ENCODE data around the gene ERC1. TPM values are rescaled to one million over a fixed set of nuclear protein-coding genes. Genes with fewer than 3 reads are reported as not detected.
"Not testable (repeated sequence)": the region's sequence is repeated elsewhere in the genome, so short reads cannot be mapped to it uniquely, and the experiment has no call there.

ERC1 gene
- total RNA-seq, 2 donors from 2014 or later = 18.9 to 72.9 TPM

- 46% methylated on average over 2 of the region's 2 CpGs for WGBS
- Histone ChIP-seq H3K27me3 (replicated peaks; ENCODE audit: insufficient read depth) (no peaks in the 10 kb centered on the region), H3K36me3 (no peaks in the 10 kb centered on the region), H3K4me3 (no peak overlapping the region), H3K9me3 (no peaks in the 10 kb centered on the region), H3K4me1 (replicated peaks) (no peaks in the 10 kb centered on the region), H3K27ac (no peak overlapping the region)
- TF ChIP-seq POLR2A (IDR thresholded peaks at IDR 0.05) = no peak
- no peak for TF ChIP-seq CTCF (IDR thresholded peaks at IDR 0.05)
- no peak for TF ChIP-seq POLR2AphosphoS5 (IDR thresholded peaks at IDR 0.05)
- intact Hi-C loops (cut with DNase I) = no loop called here
- DNase-seq (ENCODE audit: low spot score) = no peak
These were observed 255.6 kb downstream of the ERC1 start for GRCh38 chr12:1246637-1247036.

GRCh38 chr12:1250641-1251040, 259.6 kb downstream of the ERC1 start:
- TF ChIP-seq POLR2AphosphoS5 (IDR thresholded peaks at IDR 0.05) (no peak), POLR2A (IDR thresholded peaks at IDR 0.05) (no peak), CTCF (IDR thresholded peaks at IDR 0.05) (no peak)
- WGBS = 41% methylated on average over 3 of the region's 3 CpGs
- no peaks in the 10 kb centered on the region for H3K27me3 ChIP-seq (replicated peaks; ENCODE audit: insufficient read depth)
- H3K4me3 ChIP-seq = no peak overlapping the region
- no peaks in the 10 kb centered on the region for H3K9me3 ChIP-seq
- H3K27ac ChIP-seq = no peak overlapping the region
- no peaks in the 10 kb centered on the region for H3K36me3 ChIP-seq
- intact Hi-C loops (cut with DNase I) = no loop called here
- DNase-seq (ENCODE audit: low spot score) = no peak
- no peaks in the 10 kb centered on the region for H3K4me1 ChIP-seq (replicated peaks)

GRCh38 chr12:1252758-1253157, 261.7 kb downstream of the ERC1 start:
- Histone ChIP-seq H3K36me3 (no peaks in the 10 kb centered on the region), H3K27ac (no peak overlapping the region), H3K4me3 (no peak overlapping the region), H3K9me3 (no peaks in the 10 kb centered on the region), H3K4me1 (replicated peaks) (no peaks in the 10 kb centered on the region), H3K27me3 (replicated peaks; ENCODE audit: insufficient read depth) (no peaks in the 10 kb centered on the region)
- TF ChIP-seq POLR2AphosphoS5 (IDR thresholded peaks at IDR 0.05) = no peak
- intact Hi-C loops (cut with DNase I) = no loop called here
- DNase-seq (ENCODE audit: low spot score) = no peak
- WGBS = 27% methylated on average over 2 of the region's 2 CpGs

- H3K4me1 ChIP-seq (replicated peaks); DNase-seq (ENCODE audit: low spot score); H3K9me3 ChIP-seq; H3K27me3 ChIP-seq (replicated peaks; ENCODE audit: insufficient read depth); intact Hi-C loops (cut with DNase I); H3K4me3 ChIP-seq; H3K27ac ChIP-seq; H3K36me3 ChIP-seq: not testable (repeated sequence)
- 96% methylated on average over 6 of the region's 6 CpGs for WGBS
These were observed 264.1 kb downstream of the ERC1 start for GRCh38 chr12:1255125-1255524.

GRCh38 chr12:1255854-1256253, 264.8 kb downstream of the ERC1 start:
- not testable (repeated sequence) for DNase-seq (ENCODE audit: low spot score)

GRCh38 chr12:1256285-1256684, 265.3 kb downstream of the ERC1 start:
- Histone ChIP-seq H3K4me3 (no peak overlapping the region), H3K27ac (no peak overlapping the region), H3K4me1 (replicated peaks) (no peaks in the 10 kb centered on the region), H3K36me3 (no peaks in the 10 kb centered on the region), H3K9me3 (no peaks in the 10 kb centered on the region), H3K27me3 (replicated peaks; ENCODE audit: insufficient read depth) (no peaks in the 10 kb centered on the region)
- 99% methylated on average over 2 of the region's 2 CpGs for WGBS
- DNase-seq (ENCODE audit: low spot score) = no peak
- no peak for TF ChIP-seq CTCF (IDR thresholded peaks at IDR 0.05)
- no peak for TF ChIP-seq POLR2A (IDR thresholded peaks at IDR 0.05)
- no peak for TF ChIP-seq POLR2AphosphoS5 (IDR thresholded peaks at IDR 0.05)
- intact Hi-C loops (cut with DNase I) = no loop called here

More at GRCh38 chr12:1255854-1256253, 264.8 kb downstream of the ERC1 start:
- H3K9me3 ChIP-seq; intact Hi-C loops (cut with DNase I); H3K27ac ChIP-seq; H3K4me1 ChIP-seq (replicated peaks); H3K27me3 ChIP-seq (replicated peaks; ENCODE audit: insufficient read depth); H3K36me3 ChIP-seq; H3K4me3 ChIP-seq: not testable (repeated sequence)
- WGBS = 96% methylated on average over 4 of the region's 4 CpGs
